Ureter (tissue), 1 donor: ENCODE results near the gene GLRA3. TPM values are rescaled to one million over a fixed set of nuclear protein-coding genes. Genes with fewer than 3 reads are reported as not detected.
"Not testable (repeated sequence)": the region's sequence is repeated elsewhere in the genome, so short reads cannot be mapped to it uniquely, and the experiment has no call there.

Source experiments
- DNase-seq: peaks from one replicate; pipeline ENCODE4 v3.0.0-alpha.2; 2020; ENCODE audit warnings: low spot score
- total RNA-seq: library from RNA; stranded (reverse); gene quantifications from one replicate; pipeline ENCODE4 v1.2.4, GENCODE V29; 2023
- donor health status: DM: yes; HTN: yes; CAD: no.

The GLRA3 gene
- total RNA-seq, 1 donor from 2014 or later = not detected

GRCh38 chr4:174810834-174811233 is 18.2 kb downstream of the GLRA3 start:
- DNase-seq = no peak

- no peak for DNase-seq
Observed at GRCh38 chr4:174808836-174809235, 20.2 kb downstream of the GLRA3 start.

GRCh38 chr4:174808119-174808518 is 20.9 kb downstream of the GLRA3 start:
- no peak for DNase-seq

GRCh38 chr4:174805746-174806145 is 23.3 kb downstream of the GLRA3 start:
- no peak for DNase-seq

DNA sequence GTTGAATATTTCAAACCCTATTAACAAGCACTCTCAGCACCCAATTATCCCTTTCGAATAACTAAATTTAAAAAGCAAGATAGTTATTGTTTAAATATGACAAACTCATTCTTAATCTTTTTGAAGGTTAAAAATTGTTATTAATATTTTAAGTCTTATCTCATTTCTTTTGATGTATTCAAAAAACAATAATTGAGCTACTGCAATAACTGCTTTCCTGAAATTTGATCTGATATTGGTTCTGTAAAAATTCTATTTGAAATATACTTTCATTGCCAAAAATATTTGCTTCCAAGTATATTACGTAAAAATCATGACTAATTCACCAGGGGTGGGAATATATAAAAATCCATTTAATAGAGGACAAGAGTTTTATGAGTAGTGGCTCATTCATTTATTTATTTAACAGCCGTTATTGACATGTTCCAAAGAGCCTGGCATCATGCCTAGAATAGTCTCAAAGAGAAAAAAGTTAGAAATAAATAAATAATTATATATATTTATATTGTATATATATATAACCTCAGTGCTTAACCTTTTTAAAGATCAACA is 34.4 kb downstream of the GLRA3 start:
- DNase-seq = no peak

GRCh38 chr4:174789657-174790056 is 39.4 kb downstream of the GLRA3 start:
- no peak for DNase-seq

DNA sequence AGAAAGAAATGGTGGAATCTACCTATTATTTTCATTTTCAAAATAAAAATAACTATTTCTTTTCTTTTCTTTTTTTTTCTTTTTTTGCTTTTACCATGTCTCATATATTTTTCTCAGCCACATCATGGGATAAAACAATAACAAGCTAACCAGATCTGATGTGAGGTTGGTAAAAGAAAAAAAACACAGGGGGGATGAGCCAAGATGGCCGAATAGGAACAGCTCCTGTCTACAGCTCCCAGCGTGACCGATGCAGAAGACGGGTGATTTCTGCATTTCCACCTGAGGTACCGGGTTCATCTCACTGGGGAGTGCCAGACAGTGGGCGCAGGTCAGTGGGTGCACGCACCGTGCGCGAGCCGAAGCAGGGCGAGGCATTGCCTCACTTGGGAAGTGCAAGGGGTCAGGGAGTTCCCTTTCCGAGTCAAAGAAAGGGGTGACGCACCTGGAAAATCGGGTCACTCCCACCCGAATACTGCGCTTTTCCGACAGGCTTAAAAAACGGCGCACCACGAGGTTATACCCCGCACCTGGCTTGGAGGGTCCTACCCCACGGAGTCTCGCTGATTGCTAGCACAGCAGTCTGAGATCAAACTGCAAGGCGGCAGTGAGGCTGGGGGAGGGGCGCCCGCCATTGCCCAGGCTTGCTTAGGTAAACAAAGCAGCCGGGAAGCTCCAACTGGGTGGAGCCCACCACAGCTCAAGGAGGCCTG is 50.6 kb downstream of the GLRA3 start:
- DNase-seq = not testable (repeated sequence)

DNA sequence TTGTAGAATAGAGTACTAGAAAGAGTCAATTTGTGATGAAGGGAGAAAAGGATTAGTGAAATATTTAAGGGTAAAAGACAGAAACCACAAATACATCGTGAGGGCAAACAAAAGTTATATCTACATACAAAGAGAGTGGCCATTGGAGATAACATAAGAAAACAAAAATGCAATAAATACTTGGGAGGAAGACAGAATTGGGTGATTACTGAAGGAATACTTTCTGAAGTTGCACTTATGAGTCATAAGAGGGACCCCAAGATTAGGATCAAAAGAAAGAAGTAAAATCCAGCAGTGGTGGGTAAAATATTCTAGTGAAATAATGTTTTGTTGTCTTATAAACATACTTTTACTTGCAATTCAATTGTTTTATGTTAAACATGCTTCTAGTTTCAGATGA is 53.7 kb downstream of the GLRA3 start:
- no peak for DNase-seq

DNA sequence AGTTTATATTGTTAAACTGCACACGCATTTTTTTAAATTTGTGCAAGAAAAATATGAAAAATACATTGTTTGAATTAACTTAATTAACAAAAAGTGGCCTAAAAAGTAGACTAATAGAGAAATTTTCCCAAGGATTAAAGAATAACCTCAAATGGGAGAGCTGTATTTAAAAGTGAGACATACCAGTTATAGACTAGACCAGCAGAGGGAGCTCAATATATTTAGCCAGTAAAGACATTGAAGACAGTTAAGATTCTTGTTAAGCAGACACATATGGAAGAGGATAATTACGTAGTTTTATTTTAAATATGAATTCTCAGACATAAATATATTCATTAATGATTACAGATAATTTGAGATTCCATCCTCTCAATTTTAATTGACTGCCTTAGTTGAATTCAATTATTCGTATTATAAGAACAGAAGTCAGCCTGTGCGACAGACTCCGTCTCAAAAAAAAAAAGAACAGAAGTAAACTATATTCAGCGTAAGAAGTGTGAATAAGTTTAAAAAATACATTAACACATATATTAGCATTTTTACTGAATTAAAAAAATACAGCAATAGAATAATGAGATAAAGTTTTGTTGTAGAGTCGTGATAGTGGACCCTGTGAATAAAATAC is 64.8 kb downstream of the GLRA3 start:
- no peak for DNase-seq

- no peak for DNase-seq
Observed at GRCh38 chr4:174763454-174764104, 65.5 kb downstream of the GLRA3 start.

DNA sequence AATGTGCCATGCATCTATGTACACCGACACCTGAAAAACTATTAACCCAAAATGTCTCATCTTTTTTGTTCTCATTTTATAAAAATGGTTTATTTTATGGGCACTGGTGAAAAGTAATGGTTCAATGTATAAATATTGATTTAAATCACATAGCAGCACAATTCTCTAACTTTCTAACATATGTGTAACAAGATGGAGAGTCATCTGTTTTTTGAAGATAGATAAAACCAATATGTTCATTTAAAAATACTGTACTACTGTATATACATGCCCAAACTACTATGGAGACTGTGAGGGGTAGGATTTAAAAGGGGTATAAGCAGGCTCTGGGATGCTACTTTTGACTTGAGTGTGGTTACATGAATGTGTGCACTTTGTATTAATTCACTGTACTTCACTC is 67.6 kb downstream of the GLRA3 start:
- DNase-seq = no peak

- DNase-seq = no peak
Observed at GRCh38 chr4:174757736-174758135, 71.3 kb downstream of the GLRA3 start.

DNA sequence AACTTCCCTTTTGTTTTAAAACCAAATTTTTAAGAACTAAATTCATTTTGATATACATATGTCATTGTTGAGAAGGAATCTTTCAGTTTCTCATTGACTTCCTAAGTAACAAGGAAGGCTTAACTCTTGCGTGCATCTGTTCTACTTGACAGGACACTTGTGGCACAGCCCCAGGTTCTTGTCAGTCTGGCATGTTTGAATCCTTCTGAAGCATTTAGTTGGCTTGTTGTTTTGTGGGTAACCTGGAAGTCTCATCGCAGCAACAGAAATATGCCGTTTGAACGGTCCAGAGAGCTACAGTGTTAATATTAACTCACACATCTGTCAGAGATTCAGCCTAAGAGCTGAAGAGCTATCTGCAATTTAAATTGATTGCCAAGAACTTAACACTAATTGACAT is 76.0 kb downstream of the GLRA3 start:
- DNase-seq = no peak

DNA sequence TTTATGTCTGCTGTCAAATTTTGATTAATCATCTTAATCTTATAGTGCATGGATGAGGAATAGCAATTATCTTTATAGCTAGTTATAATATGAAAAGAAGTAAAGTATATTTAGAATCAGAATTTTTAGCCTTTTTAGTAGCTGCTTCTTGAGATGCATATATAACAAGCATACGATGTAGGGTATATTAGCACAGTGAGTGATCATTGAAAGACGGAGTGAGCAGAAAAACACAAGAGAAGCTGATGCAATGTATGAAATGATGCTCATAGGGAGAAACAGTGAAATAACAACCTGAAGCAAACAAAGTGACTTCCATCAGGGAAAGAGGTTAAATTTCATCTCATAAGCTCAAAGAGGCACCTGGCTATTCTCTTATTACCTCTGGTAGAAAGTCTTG is 77.0 kb downstream of the GLRA3 start:
- DNase-seq = no peak

GRCh38 chr4:174749091-174749490 is 80.0 kb downstream of the GLRA3 start:
- DNase-seq = no peak

DNA sequence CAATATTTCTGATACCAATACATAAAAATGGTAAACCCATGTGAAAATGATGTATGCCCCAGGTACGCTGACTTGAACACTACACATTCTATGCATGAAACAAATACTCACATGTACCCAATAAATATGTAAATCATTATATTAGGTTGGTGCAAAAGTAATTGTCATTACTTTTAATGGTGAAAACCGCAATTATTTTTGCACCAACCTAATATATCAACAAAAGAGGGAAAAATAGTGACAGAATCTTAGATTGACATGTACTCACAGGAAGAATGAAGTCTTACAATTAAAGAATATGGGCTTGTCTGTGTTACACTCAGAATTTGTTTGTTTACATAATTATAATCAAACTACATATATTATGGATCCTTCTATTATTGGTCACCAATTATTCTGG is 82.3 kb downstream of the GLRA3 start:
- no peak for DNase-seq

DNA sequence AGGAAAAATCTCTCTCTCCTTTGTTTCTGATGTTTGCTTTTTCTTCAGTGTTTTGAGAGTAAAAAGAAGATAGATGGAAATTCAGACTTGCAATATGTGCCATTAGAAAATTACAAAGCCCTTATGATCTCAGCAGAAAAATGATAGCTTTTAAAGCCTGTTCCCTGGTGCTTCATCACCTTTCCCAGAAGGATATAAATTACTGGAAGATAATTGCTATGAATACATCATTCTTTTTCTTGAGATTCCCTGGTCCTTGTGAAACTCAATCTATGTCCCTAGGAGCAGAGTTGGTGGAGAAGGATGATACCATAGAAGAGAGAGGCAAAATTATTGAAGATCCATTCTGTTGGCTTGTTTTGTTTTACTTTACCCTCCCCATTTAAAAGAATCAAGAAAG is 86.5 kb downstream of the GLRA3 start:
- DNase-seq = no peak

DNA sequence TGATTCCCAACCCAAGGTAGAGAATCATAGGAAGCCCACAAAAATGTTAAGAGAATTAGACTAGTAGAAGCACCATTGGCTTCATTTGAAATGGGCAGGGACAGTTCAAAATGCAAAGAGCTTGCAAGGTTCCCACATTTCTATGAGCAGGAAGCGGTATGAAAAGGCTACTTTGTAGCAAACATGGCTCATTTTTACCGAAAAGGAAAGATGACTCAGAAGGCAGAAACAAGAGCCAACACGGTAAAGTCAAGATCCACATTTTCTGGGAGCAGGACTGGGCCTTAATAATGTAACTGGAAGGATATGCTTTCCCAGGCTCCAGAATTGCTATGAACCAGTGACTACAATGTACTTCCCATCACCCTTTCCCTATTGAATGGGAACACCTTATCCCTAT is 89.5 kb downstream of the GLRA3 start:
- DNase-seq = no peak

DNA sequence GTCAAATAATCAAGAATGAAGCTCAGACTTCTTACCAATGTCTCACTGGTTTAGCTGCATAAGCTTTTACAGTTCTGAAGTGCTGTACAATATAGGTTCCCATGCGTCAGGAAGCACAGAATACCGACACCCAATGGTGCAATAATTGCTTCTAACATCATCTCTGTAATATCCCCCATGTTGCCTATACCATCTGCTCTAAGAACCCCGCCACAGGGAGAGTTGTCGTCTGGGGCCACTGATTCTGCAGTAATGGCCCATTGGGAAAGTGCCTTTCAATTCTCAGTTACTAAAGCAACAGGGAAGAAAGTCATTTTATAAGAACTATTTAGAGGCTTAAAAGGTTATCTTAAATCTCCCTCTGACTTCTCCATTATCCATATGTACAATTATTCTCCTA is 94.9 kb downstream of the GLRA3 start:
- no peak for DNase-seq

- no peak for DNase-seq
Observed at GRCh38 chr4:174717828-174718227, 111.2 kb downstream of the GLRA3 start.

- DNase-seq = no peak
Observed at GRCh38 chr4:174716986-174717770, 111.9 kb downstream of the GLRA3 start.
